ENCODE results near the gene HELT. TPM values are rescaled to one million over a fixed set of nuclear protein-coding genes. Genes with fewer than 3 reads are reported as not detected.

Gene HELT
- total RNA-seq, 5 donors from 2014 or later (not counting 1 experiment from before 2014, with no cell fraction given): not detected

GRCh38 chr4:185031611-185032010 lies 13.3 kb downstream of the HELT start:
- Mint-ChIP-seq H3K27ac (no peak overlapping the region), H3K4me3 (no peak overlapping the region), H3K4me1 (no peaks in the 10 kb centered on the region), H3K36me3 (no peaks in the 10 kb centered on the region), H3K9me3 (no peaks in the 10 kb centered on the region), H3K27me3 (peaks cover 35 to 44% of the 10 kb centered on the region in 2 donors)
- CTCF ChIA-PET: interaction anchor here (0.5 to 1.5 kb wide), 3 partner anchors 10 to 150 kb away, joined by 4 read pairs; no protein-coding TSS in a partner anchor
- Histone ChIP-seq H3K27ac (ENCODE audit: low read length) (no peak overlapping the region), H3K9me3 (no peaks in the 10 kb centered on the region), H3K4me3 (ENCODE audit: control insufficient read depth in 1 of 2, extremely low read depth in 1 of 2, low read length in 1 of 2) (no peak overlapping the region), H3K4me1 (ENCODE audit: control insufficient read depth in 1 of 2, extremely low read depth in 1 of 2, insufficient read depth in 2 of 2, low read length in 2 of 2) (no peaks in the 10 kb centered on the region), H3K27me3 (replicated peaks in 1 of 2; ENCODE audit: control insufficient read depth in 2 of 2, extremely low read depth in 1 of 2, insufficient read depth in 2 of 2, low read length in 1 of 2) (peaks cover 4 to 13% of the 10 kb centered on the region in 2 experiments), H3K36me3 (ENCODE audit: control insufficient read depth in 2 of 2, extremely low read depth in 1 of 2, insufficient read depth in 1 of 2, low read length in 1 of 2) (no peaks in the 10 kb centered on the region)
- POLR2A ChIA-PET: no interaction called here
- 63% methylated on average over 3 of the region's 6 CpGs for WGBS (ENCODE audit: insufficient coverage)
- DNase-seq: no peak
- no peak for ATAC-seq (replicated peaks in 1 of 4)

- H3K9me3 ChIP-seq: no peaks in the 10 kb centered on the region
- no peaks in the 10 kb centered on the region for H3K9me3 Mint-ChIP-seq
- no peak for ATAC-seq (replicated peaks in 1 of 4)
- ChIA-PET POLR2A (no interaction called here), CTCF (interaction anchor here in 1 of 2 donors (0.6 to 1.5 kb wide), 2 partner anchors 8 to 1077 kb away, joined by 3 to 4 read pairs; no protein-coding TSS in a partner anchor)
- H3K27ac Mint-ChIP-seq: no peak overlapping the region
- H3K36me3 Mint-ChIP-seq: no peaks in the 10 kb centered on the region
- H3K27me3 ChIP-seq (replicated peaks in 1 of 2; ENCODE audit: control insufficient read depth in 2 of 2, extremely low read depth in 1 of 2, insufficient read depth in 2 of 2, low read length in 1 of 2): peaks cover 5 to 13% of the 10 kb centered on the region in 2 experiments
- H3K36me3 ChIP-seq (ENCODE audit: control insufficient read depth in 2 of 2, extremely low read depth in 1 of 2, insufficient read depth in 1 of 2, low read length in 1 of 2): no peaks in the 10 kb centered on the region
- no peak overlapping the region for H3K4me3 Mint-ChIP-seq
- H3K4me1 ChIP-seq (ENCODE audit: control insufficient read depth in 1 of 2, extremely low read depth in 1 of 2, insufficient read depth in 2 of 2, low read length in 2 of 2): no peaks in the 10 kb centered on the region
- DNase-seq: no peak
- peaks cover 33 to 44% of the 10 kb centered on the region in 2 donors for H3K27me3 Mint-ChIP-seq
- H3K4me3 ChIP-seq (ENCODE audit: control insufficient read depth in 1 of 2, extremely low read depth in 1 of 2, low read length in 1 of 2): no peak overlapping the region
- no peaks in the 10 kb centered on the region for H3K4me1 Mint-ChIP-seq
- 83% methylated on average over 9 of the region's 9 CpGs for WGBS (ENCODE audit: insufficient coverage)
- no peak overlapping the region for H3K27ac ChIP-seq (ENCODE audit: low read length)
These were observed 14.8 kb downstream of the HELT start for GRCh38 chr4:185033072-185033471.

- H3K4me1 Mint-ChIP-seq: no peaks in the 10 kb centered on the region
- peaks cover 5 to 13% of the 10 kb centered on the region in 2 experiments for H3K27me3 ChIP-seq (replicated peaks in 1 of 2; ENCODE audit: control insufficient read depth in 2 of 2, extremely low read depth in 1 of 2, insufficient read depth in 2 of 2, low read length in 1 of 2)
- no peaks in the 10 kb centered on the region for H3K9me3 Mint-ChIP-seq
- H3K27ac Mint-ChIP-seq: no peak overlapping the region
- H3K4me3 Mint-ChIP-seq: no peak overlapping the region
- no peak for ATAC-seq (replicated peaks in 1 of 4)
- ChIA-PET CTCF (no interaction called here), POLR2A (interaction anchor here in 1 of 2 donors (0.6 kb wide), 1 partner anchor 211 kb away, joined by 3 read pairs; no protein-coding TSS in a partner anchor)
- H3K27me3 Mint-ChIP-seq: peaks cover 30 to 42% of the 10 kb centered on the region in 2 donors
- no peak overlapping the region for H3K27ac ChIP-seq (ENCODE audit: low read length)
- no peaks in the 10 kb centered on the region for H3K4me1 ChIP-seq (ENCODE audit: control insufficient read depth in 1 of 2, extremely low read depth in 1 of 2, insufficient read depth in 2 of 2, low read length in 2 of 2)
- no peaks in the 10 kb centered on the region for H3K9me3 ChIP-seq
- H3K36me3 Mint-ChIP-seq: no peaks in the 10 kb centered on the region
- H3K4me3 ChIP-seq (ENCODE audit: control insufficient read depth in 1 of 2, extremely low read depth in 1 of 2, low read length in 1 of 2): no peak overlapping the region
- no peaks in the 10 kb centered on the region for H3K36me3 ChIP-seq (ENCODE audit: control insufficient read depth in 2 of 2, extremely low read depth in 1 of 2, insufficient read depth in 1 of 2, low read length in 1 of 2)
- DNase-seq: no peak
- 90% methylated on average over 6 of the region's 6 CpGs for WGBS (ENCODE audit: insufficient coverage)
These were observed 15.7 kb downstream of the HELT start for GRCh38 chr4:185033950-185034349.

GRCh38 chr4:185035284-185035683 lies 17.0 kb downstream of the HELT start:
- DNase-seq (no peak), ATAC-seq (replicated peaks in 1 of 4) (no peak)
- CTCF ChIA-PET: no interaction called here
- Mint-ChIP-seq H3K27ac (no peak overlapping the region), H3K9me3 (no peaks in the 10 kb centered on the region), H3K4me1 (peaks cover 4 to 8% (median 4%) of the 10 kb centered on the region in 3 donors), H3K4me3 (no peak overlapping the region), H3K36me3 (no peaks in the 10 kb centered on the region), H3K27me3 (peaks cover 26 to 43% of the 10 kb centered on the region in 2 donors)
- no peak overlapping the region for H3K4me3 ChIP-seq (ENCODE audit: control insufficient read depth in 1 of 2, extremely low read depth in 1 of 2, low read length in 1 of 2)
- whole genome bisulfite sequencing (ENCODE audit: insufficient coverage): no CpG with 5 or more reads among the region's 2 CpGs
- no peak overlapping the region for H3K27ac ChIP-seq (ENCODE audit: low read length)
- POLR2A ChIA-PET: no interaction called here
- peaks cover 5 to 11% of the 10 kb centered on the region in 2 experiments for H3K27me3 ChIP-seq (replicated peaks in 1 of 2; ENCODE audit: control insufficient read depth in 2 of 2, extremely low read depth in 1 of 2, insufficient read depth in 2 of 2, low read length in 1 of 2)
- H3K9me3 ChIP-seq: no peaks in the 10 kb centered on the region
- no peaks in the 10 kb centered on the region for H3K36me3 ChIP-seq (ENCODE audit: control insufficient read depth in 2 of 2, extremely low read depth in 1 of 2, insufficient read depth in 1 of 2, low read length in 1 of 2)
- H3K4me1 ChIP-seq (ENCODE audit: control insufficient read depth in 1 of 2, extremely low read depth in 1 of 2, insufficient read depth in 2 of 2, low read length in 2 of 2): peaks cover 0 to 3% of the 10 kb centered on the region in 2 experiments

GRCh38 chr4:185036019-185036418 lies 17.7 kb downstream of the HELT start:
- H3K4me3 ChIP-seq (ENCODE audit: control insufficient read depth in 1 of 2, extremely low read depth in 1 of 2, low read length in 1 of 2): no peak overlapping the region
- H3K9me3 ChIP-seq: no peaks in the 10 kb centered on the region
- H3K4me1 Mint-ChIP-seq: peaks cover 4 to 8% (median 4%) of the 10 kb centered on the region in 3 donors
- no peaks in the 10 kb centered on the region for H3K9me3 Mint-ChIP-seq
- H3K36me3 ChIP-seq (ENCODE audit: control insufficient read depth in 2 of 2, extremely low read depth in 1 of 2, insufficient read depth in 1 of 2, low read length in 1 of 2): no peaks in the 10 kb centered on the region
- no peak overlapping the region for H3K27ac ChIP-seq (ENCODE audit: low read length)
- no peak for DNase-seq
- peaks cover 5 to 6% of the 10 kb centered on the region in 2 experiments for H3K27me3 ChIP-seq (replicated peaks in 1 of 2; ENCODE audit: control insufficient read depth in 2 of 2, extremely low read depth in 1 of 2, insufficient read depth in 2 of 2, low read length in 1 of 2)
- ChIA-PET CTCF (no interaction called here), POLR2A (no interaction called here)
- H3K4me1 ChIP-seq (ENCODE audit: control insufficient read depth in 1 of 2, extremely low read depth in 1 of 2, insufficient read depth in 2 of 2, low read length in 2 of 2): peaks cover 0 to 3% of the 10 kb centered on the region in 2 experiments
- no peaks in the 10 kb centered on the region for H3K36me3 Mint-ChIP-seq
- WGBS (ENCODE audit: insufficient coverage): 75% methylated on average over 2 of the region's 6 CpGs
- no peak overlapping the region for H3K27ac Mint-ChIP-seq
- peaks cover 21 to 38% of the 10 kb centered on the region in 2 donors for H3K27me3 Mint-ChIP-seq
- no peak for ATAC-seq (replicated peaks in 1 of 4)
- H3K4me3 Mint-ChIP-seq: no peak overlapping the region

- DNase-seq: no peak
- no peak overlapping the region for H3K4me3 ChIP-seq (ENCODE audit: control insufficient read depth in 1 of 2, extremely low read depth in 1 of 2, low read length in 1 of 2)
- H3K27me3 ChIP-seq (replicated peaks in 1 of 2; ENCODE audit: control insufficient read depth in 2 of 2, extremely low read depth in 1 of 2, insufficient read depth in 2 of 2, low read length in 1 of 2): peaks cover 5 to 6% of the 10 kb centered on the region in 2 experiments
- Mint-ChIP-seq H3K4me3 (no peak overlapping the region), H3K36me3 (no peaks in the 10 kb centered on the region), H3K9me3 (no peaks in the 10 kb centered on the region), H3K27ac (no peak overlapping the region), H3K4me1 (peaks cover 4 to 8% (median 4%) of the 10 kb centered on the region in 3 donors), H3K27me3 (peaks cover 17 to 38% of the 10 kb centered on the region in 2 donors)
- peaks cover 0 to 3% of the 10 kb centered on the region in 2 experiments for H3K4me1 ChIP-seq (ENCODE audit: control insufficient read depth in 1 of 2, extremely low read depth in 1 of 2, insufficient read depth in 2 of 2, low read length in 2 of 2)
- 43% methylated on average over 5 of the region's 6 CpGs for WGBS (ENCODE audit: insufficient coverage)
- POLR2A ChIA-PET: no interaction called here
- CTCF ChIA-PET: interaction anchor here in 1 of 2 donors (1.0 kb wide), 1 partner anchor 98 kb away, joined by 3 read pairs; no protein-coding TSS in a partner anchor
- no peak for ATAC-seq (replicated peaks in 1 of 4)
- no peaks in the 10 kb centered on the region for H3K9me3 ChIP-seq
- H3K27ac ChIP-seq (ENCODE audit: low read length): no peak overlapping the region
- no peaks in the 10 kb centered on the region for H3K36me3 ChIP-seq (ENCODE audit: control insufficient read depth in 2 of 2, extremely low read depth in 1 of 2, insufficient read depth in 1 of 2, low read length in 1 of 2)
These were observed 18.6 kb downstream of the HELT start for GRCh38 chr4:185036842-185037241.

All from T-cell (primary cell).